A549 (cell line): ENCODE data around the gene BPIFB4. TPM values are rescaled to one million over a fixed set of nuclear protein-coding genes. Genes with fewer than 3 reads are reported as not detected.

Experiments
- ATAC-seq, 2 experiments: fragments of 200-7000 bp in 1 of 2; fragments of >200 bp in 1 of 2; cut with Nextera tagmentation in 1 of 2; cut with Tn5 transposase in 1 of 2; 3 replicates each; pipeline versions ENCODE4 v1.8.0 to v1.9.1; 2018 to 2020; ENCODE audit warnings: mild to moderate bottlenecking in 1 of 2, moderate library complexity in 1 of 2
- CTCF ChIA-PET: fragments of 300-600 bp; sonication (Branson Sonifier 250); formaldehyde crosslinking; extraction: SDS; loops from one replicate; lab custom pipeline; 2021; ENCODE audit warnings: antibody characterized with exemption, inconsistent platforms; lab: Yijun Ruan, JAX
- POLR2A ChIA-PET: fragments of 350-600 bp; formaldehyde crosslinking; extraction: SDS; loops from one replicate; lab custom pipeline; 2021; ENCODE audit warnings: antibody characterized with exemption, inconsistent platforms; lab: Yijun Ruan, JAX
- DNase-seq, 2 experiments: peaks; one replicate each; pipeline versions ENCODE4 v3.0.0 to v3.0.0-alpha.2; 2011 to 2016; ENCODE audit warnings: low read depth in 1 of 2, low spot score in 1 of 2
- FAIRE-seq: peaks from 2 replicates; lab custom pipeline; 2011; peaks lifted over from hg19 to GRCh38; lab: Jason Lieb, UNC
- H3K27ac ChIP-seq, 2 experiments: fragments of >200 bp; sonication (Bioruptor Twin); formaldehyde crosslinking; 3 replicates each; pipeline ENCODE4 v1.5.1; 2016 to 2017
- H3K4me1 ChIP-seq: fragments of >200 bp; sonication (Bioruptor Twin); formaldehyde crosslinking; 3 replicates; pipeline ENCODE4 v1.6.1; 2016
- H3K4me2 ChIP-seq: fragments of >200 bp; sonication (Bioruptor Twin); formaldehyde crosslinking; 3 replicates; pipeline ENCODE4 v1.6.1; 2016
- H3K4me3 ChIP-seq: fragments of >200 bp; sonication (Bioruptor Twin); formaldehyde crosslinking; 3 replicates; pipeline ENCODE4 v1.5.1; 2016
- H3K9me3 ChIP-seq: fragments of >200 bp; sonication (Bioruptor Twin); formaldehyde crosslinking; 3 replicates; pipeline ENCODE4 v1.6.1; 2016
- BHLHE40 ChIP-seq: IDR thresholded peaks from 2 replicates; pipeline ENCODE4 v1.6.1; 2012; ENCODE audit warnings: low read depth, low read length, inconsistent platforms
- CEBPB ChIP-seq, 2 experiments: fragments of >200 bp in 1 of 2; sonication (Bioruptor Twin) in 1 of 2; formaldehyde crosslinking in 1 of 2; IDR thresholded peaks; 2 replicates each; pipeline ENCODE4 v1.6.1; 2012 to 2016
- CHD2 ChIP-seq: fragments of 150-350 bp; IDR thresholded peaks from 2 replicates; pipeline ENCODE4 v1.6.1; 2014; ENCODE audit warnings: low read length; ENCODE audit not compliant: partially characterized antibody
- EP300 ChIP-seq, 2 experiments: fragments of >200 bp; sonication (Bioruptor Twin); formaldehyde crosslinking; IDR thresholded peaks; 2 replicates in 1 of 2; 3 replicates in 1 of 2; pipeline ENCODE4 v1.6.1; 2016 to 2017
- FOSB ChIP-seq: fragments of 250-450 bp; sonication (Bioruptor Pico); IDR thresholded peaks from 2 replicates; pipeline ENCODE4 v1.5.0; 2020; ENCODE audit warnings: mild to moderate bottlenecking, moderate library complexity
- HDAC2 ChIP-seq: fragments of 200-600 bp; sonication (generic); IDR thresholded peaks from 2 replicates; pipeline ENCODE4 v1.6.1; 2016
- JUN ChIP-seq, 2 experiments: fragments of >200 bp; sonication (Bioruptor Twin); formaldehyde crosslinking; IDR thresholded peaks; 2 replicates in 1 of 2; 3 replicates in 1 of 2; pipeline ENCODE4 v1.6.1; 2016 to 2017
- JUNB ChIP-seq: fragments of >200 bp; sonication (Bioruptor Twin); formaldehyde crosslinking; IDR thresholded peaks from 2 replicates; pipeline ENCODE4 v1.6.1; 2016
- KDM1A ChIP-seq: fragments of 200-600 bp; sonication (generic); IDR thresholded peaks from 2 replicates; pipeline ENCODE4 v1.6.1; 2016; ENCODE audit warnings: low read depth, mild to moderate bottlenecking
- KDM5A ChIP-seq: fragments of 200-600 bp; sonication (generic); IDR thresholded peaks from 2 replicates; pipeline ENCODE4 v1.6.1; 2016; ENCODE audit warnings: antibody characterized with exemption, mild to moderate bottlenecking
- RCOR1 ChIP-seq: fragments of 150-350 bp; IDR thresholded peaks from 2 replicates; pipeline ENCODE4 v1.6.1; 2014; ENCODE audit warnings: antibody characterized with exemption, low read length, low read depth
- SREBF2 ChIP-seq: fragments of 450-650 bp; IDR thresholded peaks from 2 replicates; pipeline ENCODE4 v1.6.1; 2014; ENCODE audit warnings: mild to moderate bottlenecking, moderate library complexity
- WGBS: methylation state at CpG from one replicate; pipeline ENCODE4 v1.1.6; 2017; ENCODE audit errors: missing lambda C conversion rate; 5-methylcytosine and 5-hydroxymethylcytosine counted together
- polyA plus RNA-seq, 4 experiments: library from polyadenylated mRNA; depleted of rRNA in 3 of 4; stranded (reverse); fragments of >200 nt; fragmentation: RNase III in 1 of 4; extraction: RNeasy Plus Mini Kit Qiagen cat#74134 plus additional on column Dnase treatment in 1 of 4; gene quantifications; 2 replicates in 3 of 4; 3 replicates in 1 of 4; pipeline ENCODE4 v1.2.3, GENCODE V29; 2011 to 2017
- TF ChIP-seq, protein P1 (sequence below): fragments of 250-450 bp; sonication (Bioruptor Pico); IDR thresholded peaks from 2 replicates; pipeline ENCODE4 v1.5.0; 2021; ENCODE audit warnings: mild to moderate bottlenecking, moderate library complexity, borderline replicate concordance
- TF ChIP-seq, protein P2 (sequence below): fragments of 200-600 bp; sonication (generic); IDR thresholded peaks from 2 replicates; pipeline ENCODE4 v1.6.1; 2016; ENCODE audit warnings: antibody characterized with exemption, mild to moderate bottlenecking, moderate library complexity

BPIFB4 gene
- polyA plus RNA-seq, 2 of the 4 experiments (the other 2 are of a cell fraction), result not detected

DNA sequence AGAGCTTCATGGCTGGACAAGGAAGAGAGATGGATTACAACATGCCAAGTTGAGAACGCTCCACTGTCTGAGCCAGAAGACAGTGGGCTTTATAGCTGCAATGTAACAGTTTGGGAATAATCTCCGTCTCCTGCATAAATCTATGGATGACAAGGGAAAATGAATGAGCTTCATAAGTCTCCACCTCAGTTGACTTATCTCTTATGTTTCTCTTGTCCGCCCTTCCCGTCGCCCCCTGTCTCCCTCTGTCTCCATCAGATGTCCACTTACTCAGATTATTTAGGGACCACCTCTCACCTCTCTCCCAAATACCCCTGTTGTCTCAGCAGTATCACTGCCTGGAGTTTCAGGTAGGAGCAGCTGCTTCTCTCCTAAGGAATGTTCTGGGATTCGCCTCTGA is 74.8 kb downstream of the BPIFB4 start:
- ATAC-seq (no peak), DNase-seq (no peak), FAIRE-seq (no peak)
- Histone ChIP-seq H3K27ac (no peak overlapping the region), H3K9me3 (no peaks in the 10 kb centered on the region), H3K4me1 (no peaks in the 10 kb centered on the region), H3K4me2 (no peak overlapping the region), H3K4me3 (no peak overlapping the region)
- WGBS, result 35% methylated on average over 6 of the region's 6 CpGs
- ChIA-PET CTCF (interaction anchor here (0.9 to 1.2 kb wide), 4 partner anchors 10 to 32 kb away, joined by 3 to 4 read pairs (median 3); no protein-coding TSS in a partner anchor), POLR2A (no interaction called here)
- TF ChIP-seq RCOR1 (no peak), KDM1A (no peak)

DNA sequence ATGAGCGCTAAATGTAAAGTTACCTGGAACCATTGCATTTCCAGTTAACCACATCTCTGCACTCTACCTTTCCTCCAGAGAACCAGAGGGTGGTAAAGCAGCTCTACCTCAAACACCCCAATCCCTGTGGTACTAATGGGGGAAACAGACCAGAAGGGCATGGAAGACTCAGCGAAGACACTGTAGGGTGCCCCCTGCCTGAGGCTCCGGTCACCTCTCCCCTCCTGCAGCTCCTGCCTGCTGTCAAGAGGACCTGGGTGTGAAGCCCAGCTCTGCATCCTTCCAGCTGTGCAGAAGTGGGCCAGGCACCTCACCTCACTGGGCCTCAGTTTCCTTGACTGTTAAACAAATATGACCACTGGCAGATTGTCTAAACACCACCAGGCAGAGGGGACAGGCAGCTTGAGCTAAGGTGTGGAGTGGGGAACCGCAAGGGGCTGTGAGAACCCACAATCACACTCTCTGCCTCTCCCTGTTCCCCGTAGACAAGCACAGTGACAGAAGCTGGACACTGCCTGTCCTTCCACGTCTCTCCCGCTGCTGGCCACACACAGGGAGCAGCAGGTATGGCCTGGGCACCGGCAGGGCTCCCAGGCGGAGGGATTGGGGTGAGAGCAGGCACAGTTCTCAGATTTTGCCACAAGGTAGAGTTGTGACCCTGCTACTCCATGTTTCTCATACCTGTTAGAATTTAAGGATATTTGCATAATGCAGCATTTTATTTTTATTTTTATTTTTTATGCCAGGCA is 79.4 kb downstream of the BPIFB4 start:
- CTCF ChIA-PET, result interaction anchor here (0.5 kb wide), 1 partner anchor 73 kb away, joined by 4 read pairs; no protein-coding TSS in a partner anchor
- DNase-seq (no peak), ATAC-seq (no peak), FAIRE-seq (no peak)
- Histone ChIP-seq H3K4me3 (no peak overlapping the region), H3K9me3 (no peaks in the 10 kb centered on the region), H3K27ac (no peak overlapping the region), H3K4me2 (no peak overlapping the region), H3K4me1 (no peaks in the 10 kb centered on the region)
- TF ChIP-seq HDAC2, result no peak
- no peak for TF ChIP-seq CEBPB (IDR thresholded peaks at IDR 0.05)
- TF ChIP-seq, protein P1, sequence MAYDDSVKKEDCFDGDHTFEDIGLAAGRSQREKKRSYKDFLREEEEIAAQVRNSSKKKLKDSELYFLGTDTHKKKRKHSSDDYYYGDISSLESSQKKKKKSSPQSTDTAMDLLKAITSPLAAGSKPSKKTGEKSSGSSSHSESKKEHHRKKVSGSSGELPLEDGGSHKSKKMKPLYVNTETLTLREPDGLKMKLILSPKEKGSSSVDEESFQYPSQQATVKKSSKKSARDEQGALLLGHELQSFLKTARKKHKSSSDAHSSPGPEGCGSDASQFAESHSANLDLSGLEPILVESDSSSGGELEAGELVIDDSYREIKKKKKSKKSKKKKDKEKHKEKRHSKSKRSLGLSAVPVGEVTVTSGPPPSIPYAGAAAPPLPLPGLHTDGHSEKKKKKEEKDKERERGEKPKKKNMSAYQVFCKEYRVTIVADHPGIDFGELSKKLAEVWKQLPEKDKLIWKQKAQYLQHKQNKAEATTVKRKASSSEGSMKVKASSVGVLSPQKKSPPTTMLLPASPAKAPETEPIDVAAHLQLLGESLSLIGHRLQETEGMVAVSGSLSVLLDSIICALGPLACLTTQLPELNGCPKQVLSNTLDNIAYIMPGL (CRISPR knock-in tag), result no peak
- no peak for TF ChIP-seq KDM1A
- no peak for TF ChIP-seq BHLHE40
- 53% methylated on average over 9 of the region's 9 CpGs for WGBS
- POLR2A ChIA-PET, result no interaction called here

DNA sequence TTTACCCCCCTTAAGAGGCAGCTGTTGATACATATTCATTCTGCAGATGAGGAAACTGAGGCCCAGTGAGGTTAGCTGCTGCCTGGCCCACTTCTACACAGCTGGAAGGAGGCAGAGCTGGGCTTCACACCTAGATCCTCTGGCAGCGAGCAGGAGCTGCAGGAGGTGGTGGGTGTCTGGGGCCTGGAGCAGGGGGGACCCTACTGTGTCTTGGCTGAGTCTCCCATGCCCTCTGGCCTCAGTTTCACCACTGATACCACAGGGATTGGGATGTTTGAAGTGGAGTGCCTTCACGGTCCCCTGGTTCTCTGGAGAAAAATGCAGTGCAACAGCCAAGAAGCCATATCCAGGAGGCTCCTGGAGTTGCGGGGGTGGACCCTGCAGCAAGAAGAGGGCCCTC is 80.3 kb downstream of the BPIFB4 start:
- Histone ChIP-seq H3K4me2 (no peak overlapping the region), H3K27ac (no peak overlapping the region), H3K4me1 (no peaks in the 10 kb centered on the region), H3K9me3 (no peaks in the 10 kb centered on the region), H3K4me3 (no peak overlapping the region)
- no peak for FAIRE-seq
- ATAC-seq, result no peak
- TF ChIP-seq SREBF2, result no peak
- POLR2A ChIA-PET, result no interaction called here
- DNase-seq, result no peak
- 56% methylated on average over 3 of the region's 3 CpGs for WGBS
- CTCF ChIA-PET, result interaction anchor here (0.6 kb wide), 1 partner anchor 31 kb away, joined by 3 read pairs; no protein-coding TSS in a partner anchor

DNA sequence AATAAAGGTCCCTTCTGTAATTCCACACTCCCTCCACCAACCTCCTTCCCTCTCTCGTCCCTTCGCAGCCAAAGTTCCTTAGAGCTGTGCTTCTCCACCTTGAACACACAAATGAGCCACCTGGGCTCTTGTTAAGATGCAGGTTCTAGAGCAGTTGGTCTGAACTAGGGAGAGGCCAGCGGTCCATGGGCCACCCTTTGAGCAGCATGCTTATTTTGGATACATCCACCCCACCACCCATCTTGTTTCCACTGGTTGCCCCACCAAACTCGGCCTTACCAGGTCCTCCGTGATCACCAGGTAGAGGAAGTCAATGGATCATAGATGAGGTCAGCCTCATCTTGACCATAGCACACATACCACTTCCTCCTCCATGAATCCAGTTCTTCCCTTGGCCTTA is 81.2 kb downstream of the BPIFB4 start:
- no peak for FAIRE-seq
- H3K27ac ChIP-seq, result no peak overlapping the region
- H3K4me1 ChIP-seq, result no peaks in the 10 kb centered on the region
- TF ChIP-seq RCOR1 (no peak), KDM5A (no peak), EP300 (IDR thresholded peaks at IDR 0.05) (no peak), JUN (IDR thresholded peaks at IDR 0.05) (no peak), FOSB (CRISPR knock-in tag) (no peak), CHD2 (no peak), JUNB (no peak)
- TF ChIP-seq, protein P2, sequence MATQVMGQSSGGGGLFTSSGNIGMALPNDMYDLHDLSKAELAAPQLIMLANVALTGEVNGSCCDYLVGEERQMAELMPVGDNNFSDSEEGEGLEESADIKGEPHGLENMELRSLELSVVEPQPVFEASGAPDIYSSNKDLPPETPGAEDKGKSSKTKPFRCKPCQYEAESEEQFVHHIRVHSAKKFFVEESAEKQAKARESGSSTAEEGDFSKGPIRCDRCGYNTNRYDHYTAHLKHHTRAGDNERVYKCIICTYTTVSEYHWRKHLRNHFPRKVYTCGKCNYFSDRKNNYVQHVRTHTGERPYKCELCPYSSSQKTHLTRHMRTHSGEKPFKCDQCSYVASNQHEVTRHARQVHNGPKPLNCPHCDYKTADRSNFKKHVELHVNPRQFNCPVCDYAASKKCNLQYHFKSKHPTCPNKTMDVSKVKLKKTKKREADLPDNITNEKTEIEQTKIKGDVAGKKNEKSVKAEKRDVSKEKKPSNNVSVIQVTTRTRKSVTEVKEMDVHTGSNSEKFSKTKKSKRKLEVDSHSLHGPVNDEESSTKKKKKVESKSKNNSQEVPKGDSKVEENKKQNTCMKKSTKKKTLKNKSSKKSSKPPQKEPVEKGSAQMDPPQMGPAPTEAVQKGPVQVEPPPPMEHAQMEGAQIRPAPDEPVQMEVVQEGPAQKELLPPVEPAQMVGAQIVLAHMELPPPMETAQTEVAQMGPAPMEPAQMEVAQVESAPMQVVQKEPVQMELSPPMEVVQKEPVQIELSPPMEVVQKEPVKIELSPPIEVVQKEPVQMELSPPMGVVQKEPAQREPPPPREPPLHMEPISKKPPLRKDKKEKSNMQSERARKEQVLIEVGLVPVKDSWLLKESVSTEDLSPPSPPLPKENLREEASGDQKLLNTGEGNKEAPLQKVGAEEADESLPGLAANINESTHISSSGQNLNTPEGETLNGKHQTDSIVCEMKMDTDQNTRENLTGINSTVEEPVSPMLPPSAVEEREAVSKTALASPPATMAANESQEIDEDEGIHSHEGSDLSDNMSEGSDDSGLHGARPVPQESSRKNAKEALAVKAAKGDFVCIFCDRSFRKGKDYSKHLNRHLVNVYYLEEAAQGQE, result no peak
- no peak overlapping the region for H3K4me3 ChIP-seq
- 53% methylated on average over 5 of the region's 5 CpGs for WGBS
- ATAC-seq, result no peak
- no peak for DNase-seq
- CTCF ChIA-PET, result no interaction called here
- POLR2A ChIA-PET, result no interaction called here
- H3K9me3 ChIP-seq, result no peaks in the 10 kb centered on the region
- no peak overlapping the region for H3K4me2 ChIP-seq

Other genes starting within 250 kb of the BPIFB4 start
- gene EFCAB8, start 220.7 kb upstream of the BPIFB4 start, polyA plus RNA-seq (2011; rRNA removed), result not detected in 2 replicates
- not detected in 3 replicates for gene EFCAB8, start 220.7 kb upstream of the BPIFB4 start, polyA plus RNA-seq (2017; fragmentation: RNase III; extraction: RNeasy Plus Mini Kit Qiagen cat#74134 plus additional on column Dnase treatment)
- gene SUN5, start 75.2 kb upstream of the BPIFB4 start, polyA plus RNA-seq (2011; rRNA removed), result not detected in 2 replicates
- gene SUN5, start 75.2 kb upstream of the BPIFB4 start, polyA plus RNA-seq (2017; fragmentation: RNase III; extraction: RNeasy Plus Mini Kit Qiagen cat#74134 plus additional on column Dnase treatment), result not detected in 3 replicates
- gene BPIFB2, start 71.9 kb upstream of the BPIFB4 start, polyA plus RNA-seq (2011; rRNA removed), result not detected in 2 replicates
- gene BPIFB2, start 71.9 kb upstream of the BPIFB4 start, polyA plus RNA-seq (2017; fragmentation: RNase III; extraction: RNeasy Plus Mini Kit Qiagen cat#74134 plus additional on column Dnase treatment), result not detected in 3 replicates
- gene BPIFB6, start 48.0 kb upstream of the BPIFB4 start, polyA plus RNA-seq (2011; rRNA removed), result not detected in 2 replicates
- gene BPIFB6, start 48.0 kb upstream of the BPIFB4 start, polyA plus RNA-seq (2017; fragmentation: RNase III; extraction: RNeasy Plus Mini Kit Qiagen cat#74134 plus additional on column Dnase treatment), result not detected in 3 replicates
- not detected in 2 replicates for gene BPIFB3, start 25.7 kb upstream of the BPIFB4 start, polyA plus RNA-seq (2011; rRNA removed)
- not detected in 3 replicates for gene BPIFB3, start 25.7 kb upstream of the BPIFB4 start, polyA plus RNA-seq (2017; fragmentation: RNase III; extraction: RNeasy Plus Mini Kit Qiagen cat#74134 plus additional on column Dnase treatment)
- 0.16 TPM in 1 of 2 replicates, not detected in the other for gene BPIFA2, start 88.5 kb downstream of the BPIFB4 start, polyA plus RNA-seq (2011; rRNA removed)
- gene BPIFA2, start 88.5 kb downstream of the BPIFB4 start, polyA plus RNA-seq (2017; fragmentation: RNase III; extraction: RNeasy Plus Mini Kit Qiagen cat#74134 plus additional on column Dnase treatment), result not detected in 3 replicates
- gene BPIFA3, start 137.7 kb downstream of the BPIFB4 start, polyA plus RNA-seq (2011; rRNA removed), result not detected in 2 replicates
- not detected in 3 replicates for gene BPIFA3, start 137.7 kb downstream of the BPIFB4 start, polyA plus RNA-seq (2017; fragmentation: RNase III; extraction: RNeasy Plus Mini Kit Qiagen cat#74134 plus additional on column Dnase treatment)
- not detected in 2 replicates for gene BPIFA1, start 156.4 kb downstream of the BPIFB4 start, polyA plus RNA-seq (2011; rRNA removed)
- not detected in 3 replicates for gene BPIFA1, start 156.4 kb downstream of the BPIFB4 start, polyA plus RNA-seq (2017; fragmentation: RNase III; extraction: RNeasy Plus Mini Kit Qiagen cat#74134 plus additional on column Dnase treatment)
- gene BPIFB1, start 203.6 kb downstream of the BPIFB4 start, polyA plus RNA-seq (2011; rRNA removed), result 0.18 and 0.67 TPM in 2 replicates
- gene BPIFB1, start 203.6 kb downstream of the BPIFB4 start, polyA plus RNA-seq (2017; fragmentation: RNase III; extraction: RNeasy Plus Mini Kit Qiagen cat#74134 plus additional on column Dnase treatment), result not detected in 3 replicates